Measurements from ENCODE around the gene LCP2.

LCP2 gene

GRCh38 chr5:170286386-170286925 is 11.1 kb downstream of the LCP2 start:
- TF ChIP-seq, protein P1, sequence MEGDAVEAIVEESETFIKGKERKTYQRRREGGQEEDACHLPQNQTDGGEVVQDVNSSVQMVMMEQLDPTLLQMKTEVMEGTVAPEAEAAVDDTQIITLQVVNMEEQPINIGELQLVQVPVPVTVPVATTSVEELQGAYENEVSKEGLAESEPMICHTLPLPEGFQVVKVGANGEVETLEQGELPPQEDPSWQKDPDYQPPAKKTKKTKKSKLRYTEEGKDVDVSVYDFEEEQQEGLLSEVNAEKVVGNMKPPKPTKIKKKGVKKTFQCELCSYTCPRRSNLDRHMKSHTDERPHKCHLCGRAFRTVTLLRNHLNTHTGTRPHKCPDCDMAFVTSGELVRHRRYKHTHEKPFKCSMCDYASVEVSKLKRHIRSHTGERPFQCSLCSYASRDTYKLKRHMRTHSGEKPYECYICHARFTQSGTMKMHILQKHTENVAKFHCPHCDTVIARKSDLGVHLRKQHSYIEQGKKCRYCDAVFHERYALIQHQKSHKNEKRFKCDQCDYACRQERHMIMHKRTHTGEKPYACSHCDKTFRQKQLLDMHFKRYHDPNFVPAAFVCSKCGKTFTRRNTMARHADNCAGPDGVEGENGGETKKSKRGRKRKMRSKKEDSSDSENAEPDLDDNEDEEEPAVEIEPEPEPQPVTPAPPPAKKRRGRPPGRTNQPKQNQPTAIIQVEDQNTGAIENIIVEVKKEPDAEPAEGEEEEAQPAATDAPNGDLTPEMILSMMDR (conservative IDR thresholded peaks at IDR 0.05; ENCODE audit: low read depth, low read length) = no peak
- no peak for DNase-seq (ENCODE audit: low read depth)

DNA sequence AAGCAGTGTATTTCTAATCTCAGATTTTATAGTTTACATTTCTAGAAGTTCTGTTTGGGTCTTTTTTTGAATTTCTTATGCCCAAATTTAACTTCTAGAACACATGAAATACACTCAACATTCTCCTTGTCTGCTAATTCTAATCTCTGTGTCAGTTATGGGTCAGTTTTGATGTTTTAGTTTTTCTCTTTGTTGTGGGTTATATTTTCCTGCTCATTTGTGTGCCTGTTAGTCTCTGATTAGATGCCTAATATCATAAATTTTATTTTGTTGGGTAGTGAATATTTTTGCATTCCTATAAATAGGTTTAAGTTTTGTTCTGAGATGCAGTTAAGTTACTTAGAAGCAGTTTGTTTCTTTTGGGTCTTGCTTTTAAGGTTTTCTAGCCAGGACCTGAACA is 12.4 kb downstream of the LCP2 start:
- no peak overlapping the region for H3K4me3 ChIP-seq (ENCODE audit: low read length)
- no peak for DNase-seq (ENCODE audit: low read depth)
- TF ChIP-seq, protein P1 (conservative IDR thresholded peaks at IDR 0.05; ENCODE audit: low read depth, low read length) = no peak

More at GRCh38 chr5:170286386-170286925, 11.1 kb downstream of the LCP2 start:
- H3K4me3 ChIP-seq (ENCODE audit: low read length) = no peak overlapping the region

GRCh38 chr5:170284231-170284630 is 13.3 kb downstream of the LCP2 start:
- no peak overlapping the region for H3K4me3 ChIP-seq (ENCODE audit: low read length)
- TF ChIP-seq, protein P1 (conservative IDR thresholded peaks at IDR 0.05; ENCODE audit: low read depth, low read length) = no peak
- no peak for DNase-seq (ENCODE audit: low read depth)

DNA sequence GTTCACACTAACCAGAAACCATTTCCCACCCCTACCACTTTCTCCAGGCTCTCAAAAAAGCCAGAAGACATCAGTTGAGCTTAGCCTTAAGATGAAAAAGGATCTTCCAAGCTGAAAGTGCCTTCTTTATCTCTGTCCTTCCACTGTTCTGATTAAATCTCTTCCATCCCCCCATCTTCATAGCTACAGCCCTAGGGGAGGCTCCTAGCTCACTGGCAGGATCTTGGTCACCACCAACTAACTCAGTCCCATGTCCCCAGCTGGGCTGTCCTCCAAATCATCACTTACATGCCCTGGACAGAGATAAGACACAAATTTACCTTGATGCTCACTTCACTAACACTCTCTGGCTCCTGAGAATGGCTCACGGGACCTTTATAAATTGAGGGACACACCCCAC is 14.3 kb downstream of the LCP2 start:
- H3K4me3 ChIP-seq (ENCODE audit: low read length) = no peak overlapping the region
- TF ChIP-seq, protein P1 (conservative IDR thresholded peaks at IDR 0.05; ENCODE audit: low read depth, low read length) = no peak

DNA sequence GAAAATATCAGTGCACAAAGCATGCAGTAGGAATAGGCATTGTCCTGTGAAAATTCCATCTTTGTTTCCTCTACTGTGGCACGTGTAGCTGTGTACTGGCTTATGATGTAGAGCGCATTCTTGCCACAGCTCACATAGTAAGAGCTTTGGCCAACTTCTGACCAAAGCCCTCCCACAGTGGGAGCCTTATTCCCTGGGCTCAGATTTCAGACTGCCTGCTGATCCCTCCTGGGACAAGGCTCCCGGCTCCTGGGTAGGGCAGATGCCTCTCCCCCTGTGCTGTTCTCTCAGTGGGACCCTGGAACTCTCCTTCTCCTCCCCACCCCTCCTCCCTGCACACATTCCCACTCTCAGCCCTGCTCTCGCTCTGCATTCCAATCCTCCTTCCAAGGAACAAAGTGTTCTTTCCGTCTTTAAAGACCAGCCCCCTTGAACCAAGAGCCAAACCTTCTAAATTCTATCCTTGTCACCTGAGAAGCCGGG is 17.5 kb downstream of the LCP2 start:
- TF ChIP-seq, protein P1 (conservative IDR thresholded peaks at IDR 0.05; ENCODE audit: low read depth, low read length) = no peak
- no peak for DNase-seq (ENCODE audit: low read depth)
- H3K4me3 ChIP-seq (ENCODE audit: low read length) = no peak overlapping the region

More for the DNA sequence above, 14.3 kb downstream of the LCP2 start:
- DNase-seq (ENCODE audit: low read depth) = no peak

DNA sequence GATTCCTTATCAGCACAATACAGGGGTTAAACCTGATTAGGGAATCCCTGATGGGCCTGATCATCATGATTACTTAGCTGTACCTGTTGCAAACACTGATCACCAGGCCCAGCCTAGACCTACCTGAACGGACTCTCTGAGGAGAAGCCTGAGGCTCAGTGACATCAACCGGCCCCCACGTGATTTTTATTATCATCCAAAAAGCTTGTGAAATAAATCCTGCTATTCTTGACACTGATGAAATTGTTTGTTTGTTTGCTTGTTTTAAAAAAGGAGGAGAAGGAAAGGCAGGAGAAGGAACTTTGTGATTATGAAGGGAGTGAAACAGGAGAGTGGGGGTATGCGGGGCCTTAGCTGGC is 18.1 kb downstream of the LCP2 start:
- no peak overlapping the region for H3K4me3 ChIP-seq (ENCODE audit: low read length)
- DNase-seq (ENCODE audit: low read depth) = no peak
- TF ChIP-seq, protein P1 (conservative IDR thresholded peaks at IDR 0.05; ENCODE audit: low read depth, low read length) = no peak

DNA sequence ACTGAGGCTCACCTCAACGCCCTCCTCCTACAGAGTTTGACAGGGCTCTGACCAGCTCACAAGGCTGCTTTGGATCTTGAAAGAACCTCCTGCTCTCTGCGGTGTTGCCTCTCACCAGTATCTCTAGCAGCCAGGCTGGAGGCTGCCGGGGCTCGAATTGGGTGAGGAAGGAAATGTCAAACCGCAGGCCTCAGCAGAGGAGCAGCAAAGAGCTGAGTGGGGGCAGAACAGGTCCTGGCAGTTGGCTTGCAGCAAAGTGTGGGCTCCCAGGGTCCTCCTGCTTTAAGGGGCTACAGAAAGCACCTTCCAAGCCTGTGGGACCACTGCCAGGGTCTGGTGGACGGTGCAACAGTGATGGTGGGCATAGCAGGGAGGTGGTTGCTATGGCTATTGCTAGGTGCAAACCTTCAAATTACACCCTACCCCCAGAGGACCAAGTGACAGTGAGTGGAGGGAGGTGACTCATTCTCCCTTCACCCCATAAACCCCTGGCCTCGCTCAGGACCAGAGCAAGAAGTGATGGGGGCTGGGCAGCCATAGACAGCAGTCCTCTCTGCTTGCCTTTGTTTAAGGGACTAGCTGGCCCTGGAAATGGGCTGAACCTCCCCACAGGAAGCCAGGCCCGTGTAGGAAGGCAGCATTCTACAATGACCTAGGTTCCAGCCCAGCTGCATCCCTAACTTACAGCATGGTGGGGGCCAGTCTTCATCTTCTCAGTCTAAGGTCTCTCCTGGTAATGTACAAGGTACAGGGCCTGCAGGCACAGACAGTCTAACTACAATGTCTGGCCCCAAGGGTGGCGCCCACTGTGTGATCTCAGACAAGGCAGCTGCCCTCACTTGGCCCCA is 18.7 kb downstream of the LCP2 start:
- H3K4me3 ChIP-seq (ENCODE audit: low read length) = no peak overlapping the region
- TF ChIP-seq, protein P1 (conservative IDR thresholded peaks at IDR 0.05; ENCODE audit: low read depth, low read length) = no peak
- DNase-seq (ENCODE audit: low read depth) = no peak

Data from retinal pigment epithelial cell (primary cell).